Ramos (cell line): ENCODE data around the gene PPM1L.
"Not testable (repeated sequence)": the region's sequence is repeated elsewhere in the genome, so short reads cannot be mapped to it uniquely, and the experiment has no call there.

Source experiments
- in situ Hi-C: fragments of 300-500 bp; cut with MboI; formaldehyde crosslinking; loops from one replicate; pipeline ENCODE4 v1.14.3; 2022; ENCODE audit warnings: low sequenced_read_pairs; ENCODE audit not compliant: unreplicated experiment

The PPM1L gene

GRCh38 chr3:161020256-161020655 lies 264.2 kb downstream of the PPM1L start:
- in situ Hi-C loops: no loop called here

GRCh38 chr3:161025911-161026310 lies 269.9 kb downstream of the PPM1L start:
- in situ Hi-C loops: no loop called here

- in situ Hi-C loops: no loop called here
Observed at GRCh38 chr3:161026612-161027510, 270.8 kb downstream of the PPM1L start.

GRCh38 chr3:161028555-161029153 lies 272.6 kb downstream of the PPM1L start:
- in situ Hi-C loops: no loop called here

GRCh38 chr3:161031134-161031533 lies 275.1 kb downstream of the PPM1L start:
- in situ Hi-C loops: no loop called here

GRCh38 chr3:161034913-161035550 lies 279.0 kb downstream of the PPM1L start:
- in situ Hi-C loops: not testable (repeated sequence)

- in situ Hi-C loops: no loop called here
Observed at GRCh38 chr3:161035711-161036110, 279.7 kb downstream of the PPM1L start.

- in situ Hi-C loops: no loop called here
Observed at GRCh38 chr3:161038725-161039124, 282.7 kb downstream of the PPM1L start.

GRCh38 chr3:161042023-161042501 lies 286.0 kb downstream of the PPM1L start:
- in situ Hi-C loops: no loop called here

- in situ Hi-C loops: no loop called here
Observed at GRCh38 chr3:161043336-161044035, 287.5 kb downstream of the PPM1L start.

GRCh38 chr3:161049683-161050248 lies 293.7 kb downstream of the PPM1L start:
- in situ Hi-C loops: no loop called here

GRCh38 chr3:161050935-161051334 lies 294.9 kb downstream of the PPM1L start:
- in situ Hi-C loops: no loop called here

GRCh38 chr3:161051856-161052255 lies 295.8 kb downstream of the PPM1L start:
- in situ Hi-C loops: no loop called here

GRCh38 chr3:161054860-161055604 lies 299.0 kb downstream of the PPM1L start:
- in situ Hi-C loops: no loop called here

GRCh38 chr3:161064413-161064812 lies 308.4 kb downstream of the PPM1L start:
- in situ Hi-C loops: no loop called here

- in situ Hi-C loops: no loop called here
Observed at GRCh38 chr3:161066930-161067329, 310.9 kb downstream of the PPM1L start.

- in situ Hi-C loops: no loop called here
Observed at GRCh38 chr3:161067335-161067734, 311.3 kb downstream of the PPM1L start.

- in situ Hi-C loops: no loop called here
Observed at GRCh38 chr3:161069511-161070251, 313.6 kb downstream of the PPM1L start.
